Mucosa of descending colon (tissue), 3 donors: ENCODE measurements around the gene ENPEP. TPM values are rescaled to one million over a fixed set of nuclear protein-coding genes. Genes with fewer than 3 reads are reported as not detected.

Experiments used
- ATAC-seq: fragments of 200-7000 bp; cut with Tn5 transposase; one replicate; pipeline ENCODE4 v1.9.1; 2020; ENCODE audit warnings: mild to moderate bottlenecking, moderate library complexity
- DNase-seq, 3 donors: peaks; one replicate each; pipeline ENCODE4 v3.0.0-alpha.2; 2020
- H3K36me3 ChIP-seq: fragments of 200-600 bp; one replicate; pipeline ENCODE4 v1.8.0; 2021; ENCODE audit warnings: low read depth, mild to moderate bottlenecking
- H3K4me1 ChIP-seq: fragments of 200-600 bp; one replicate; pipeline ENCODE4 v1.8.0; 2021; ENCODE audit warnings: low read depth, mild to moderate bottlenecking
- H3K4me3 ChIP-seq: fragments of 200-600 bp; one replicate; pipeline ENCODE4 v1.8.0; 2021; ENCODE audit warnings: mild to moderate bottlenecking
- H3K9me3 ChIP-seq: fragments of 200-600 bp; one replicate; pipeline ENCODE4 v1.8.0; 2021; ENCODE audit warnings: mild to moderate bottlenecking
- CTCF ChIP-seq: fragments of 200-600 bp; IDR thresholded peaks from one replicate; pipeline ENCODE4 v1.8.0; 2022; ENCODE audit warnings: antibody characterized with exemption, mild to moderate bottlenecking
- intact Hi-C, 2 donors: fragments of 100-400 bp; cut with DNase I in 1 of 2; cut with micrococcal nuclease in 1 of 2; formaldehyde crosslinking; loops; one replicate each; pipeline versions ENCODE4 v1.11.0 to v1.11.1; 2022; cut with DNase I, micrococcal nuclease
- total RNA-seq, 3 donors: library from RNA; stranded (reverse); fragmentation: NEBNext Ultra II Directional in 2 of 3; extraction: Animal tissue kit (Norgen Biotek cat#: 25700) in 2 of 3; gene quantifications; one replicate each; pipeline versions ENCODE4 v1.2.1 to v1.2.4, GENCODE V29; 2021 to 2023
- donor health status: DM: no; HTN: no; CAD: no; lungs with moderate emphysema.
- donor health status: DM: no; HTN: no; CAD: no.
- donor health status: DM: no; HTN: yes; CAD: no.

The ENPEP gene
- total RNA-seq, 3 donors from 2014 or later = 1.2 to 2.1 (median 1.5) TPM

GRCh38 chr4:110510277-110510676 lies 34.3 kb downstream of the ENPEP start:
- no peaks in the 10 kb centered on the region for H3K36me3 ChIP-seq
- H3K9me3 ChIP-seq = no peaks in the 10 kb centered on the region
- intact Hi-C loops = loop anchor here (5.0 to 10.0 kb wide), 2 partner anchors 195 to 508 kb away; no protein-coding TSS in a partner anchor
- no peak for TF ChIP-seq CTCF
- peaks cover 2% of the 10 kb centered on the region for H3K4me1 ChIP-seq
- DNase-seq (peak in 1 of 3 donors; percentile 29), ATAC-seq (peak; percentile 97)
- H3K4me3 ChIP-seq = no peak overlapping the region

GRCh38 chr4:110510955-110511544 lies 35.1 kb downstream of the ENPEP start:
- no peaks in the 10 kb centered on the region for H3K9me3 ChIP-seq
- DNase-seq (no peak), ATAC-seq (peak; percentile 75)
- peaks cover 2% of the 10 kb centered on the region for H3K4me1 ChIP-seq
- intact Hi-C loops = loop anchor here (5.0 to 10.0 kb wide), 2 partner anchors 196 to 509 kb away; no protein-coding TSS in a partner anchor
- peak; percentile 45 for TF ChIP-seq CTCF
- H3K36me3 ChIP-seq = no peaks in the 10 kb centered on the region
- H3K4me3 ChIP-seq = no peak overlapping the region

GRCh38 chr4:110512901-110513300 lies 36.9 kb downstream of the ENPEP start:
- ATAC-seq = no peak
- no peaks in the 10 kb centered on the region for H3K9me3 ChIP-seq
- TF ChIP-seq CTCF = no peak
- H3K4me1 ChIP-seq = peaks cover 2% of the 10 kb centered on the region
- no peak for DNase-seq
- intact Hi-C loops = loop anchor here (5.0 to 10.0 kb wide), 2 partner anchors 198 to 511 kb away; no protein-coding TSS in a partner anchor
- H3K4me3 ChIP-seq = no peak overlapping the region
- H3K36me3 ChIP-seq = no peaks in the 10 kb centered on the region

- peak; percentile 39 for TF ChIP-seq CTCF
- no peaks in the 10 kb centered on the region for H3K9me3 ChIP-seq
- intact Hi-C loops = loop anchor here (5.0 to 10.0 kb wide), 2 partner anchors 200 to 513 kb away; no protein-coding TSS in a partner anchor
- H3K36me3 ChIP-seq = no peaks in the 10 kb centered on the region
- H3K4me3 ChIP-seq = no peak overlapping the region
- ATAC-seq (no peak), DNase-seq (no peak)
- peaks cover 2% of the 10 kb centered on the region for H3K4me1 ChIP-seq
Measured at GRCh38 chr4:110514889-110515479, 39.0 kb downstream of the ENPEP start.

DNA sequence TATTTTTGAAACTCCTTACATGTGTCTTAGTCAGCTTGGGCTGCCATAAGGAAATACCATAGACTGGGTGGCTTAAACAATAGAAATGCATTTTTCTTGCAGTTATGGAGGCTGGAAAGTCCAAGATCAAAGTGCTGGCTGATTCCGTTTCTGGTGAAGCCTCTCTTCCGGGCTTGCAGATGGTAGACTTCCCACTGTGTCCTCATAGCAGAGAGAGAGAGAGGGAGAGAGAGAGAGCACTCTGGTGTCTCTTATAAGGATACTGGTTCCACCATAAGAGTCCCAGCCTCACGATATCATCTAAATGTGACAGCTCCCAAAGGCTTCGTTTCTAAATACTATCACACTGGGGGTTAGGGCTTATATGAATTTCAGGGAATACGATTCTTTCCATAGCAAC lies 39.7 kb downstream of the ENPEP start:
- intact Hi-C loops = loop anchor here in 1 of 2 donors (2.0 to 10.0 kb wide), 2 partner anchors 201 to 517 kb away; no protein-coding TSS in a partner anchor
- TF ChIP-seq CTCF = no peak
- H3K4me1 ChIP-seq = peaks cover 2% of the 10 kb centered on the region
- peak in 1 of 3 donors; percentile 7 for DNase-seq
- no peaks in the 10 kb centered on the region for H3K9me3 ChIP-seq
- peak; percentile 67 for ATAC-seq
- no peaks in the 10 kb centered on the region for H3K36me3 ChIP-seq
- no peak overlapping the region for H3K4me3 ChIP-seq
